ENCODE measurements around the gene AKR1E2.

Gene AKR1E2

GRCh38 chr10:4883079-4883739 lies 57.2 kb downstream of the AKR1E2 start:
- no peak for TF ChIP-seq ZNF274 (IDR thresholded peaks at IDR 0.05; ENCODE audit: low read depth, low read length)
- no peak overlapping the region for H3K4me3 ChIP-seq (ENCODE audit: low read length)

- no peak for TF ChIP-seq ZNF274 (IDR thresholded peaks at IDR 0.05; ENCODE audit: low read depth, low read length)
- no peak overlapping the region for H3K4me3 ChIP-seq (ENCODE audit: low read length)
Measured at GRCh38 chr10:4885162-4885561, 59.2 kb downstream of the AKR1E2 start.

GRCh38 chr10:4887501-4887900 lies 61.5 kb downstream of the AKR1E2 start:
- no peak overlapping the region for H3K4me3 ChIP-seq (ENCODE audit: low read length)
- TF ChIP-seq ZNF274 (IDR thresholded peaks at IDR 0.05; ENCODE audit: low read depth, low read length): no peak

GRCh38 chr10:4888236-4888635 lies 62.2 kb downstream of the AKR1E2 start:
- H3K4me3 ChIP-seq (ENCODE audit: low read length): no peak overlapping the region
- TF ChIP-seq ZNF274 (IDR thresholded peaks at IDR 0.05; ENCODE audit: low read depth, low read length): no peak

GRCh38 chr10:4889959-4890358 lies 64.0 kb downstream of the AKR1E2 start:
- TF ChIP-seq ZNF274 (IDR thresholded peaks at IDR 0.05; ENCODE audit: low read depth, low read length): no peak
- H3K4me3 ChIP-seq (ENCODE audit: low read length): no peak overlapping the region

- H3K4me3 ChIP-seq (ENCODE audit: low read length): no peak overlapping the region
- TF ChIP-seq ZNF274 (IDR thresholded peaks at IDR 0.05; ENCODE audit: low read depth, low read length): no peak
Measured at GRCh38 chr10:4892681-4893080, 66.7 kb downstream of the AKR1E2 start.

GRCh38 chr10:4894335-4894734 lies 68.3 kb downstream of the AKR1E2 start:
- no peak for TF ChIP-seq ZNF274 (IDR thresholded peaks at IDR 0.05; ENCODE audit: low read depth, low read length)
- H3K4me3 ChIP-seq (ENCODE audit: low read length): no peak overlapping the region

Data from GM08714 (cell line).